GM23338 (cell line): ENCODE measurements around the gene CBFA2T2. TPM values are rescaled to one million over a fixed set of nuclear protein-coding genes. Genes with fewer than 3 reads are reported as not detected.

Experiments
- ATAC-seq: fragments of 200-7000 bp; cut with Tn5 transposase; 3 replicates; pipeline ENCODE4 v1.9.1; 2020
- DNase-seq: peaks from one replicate; pipeline ENCODE4 v3.0.0-alpha.2; 2015; ENCODE audit warnings: low spot score
- H2AFZ ChIP-seq: fragments of 200-600 bp; sonication (generic); 2 replicates; pipeline ENCODE4 v1.8.0; 2016; ENCODE audit warnings: antibody characterized with exemption, mild to moderate bottlenecking, moderate library complexity
- H3F3A ChIP-seq: fragments of 200-600 bp; sonication (generic); replicated peaks from 2 replicates; pipeline ENCODE4 v1.8.0; 2017; ENCODE audit warnings: antibody characterized with exemption, mixed run types, low read depth
- H3K27ac ChIP-seq: fragments of 200-600 bp; sonication (generic); 2 replicates; pipeline ENCODE4 v1.6.1; 2016; ENCODE audit warnings: low read depth
- H3K27me3 ChIP-seq: fragments of 200-600 bp; sonication (generic); 2 replicates; pipeline ENCODE4 v1.8.0; 2016; ENCODE audit warnings: mild to moderate bottlenecking, mixed run types, moderate library complexity; ENCODE audit not compliant: insufficient read depth
- H3K36me3 ChIP-seq: fragments of 200-600 bp; sonication (generic); 2 replicates; pipeline ENCODE4 v1.8.0; 2016; ENCODE audit warnings: mild to moderate bottlenecking; ENCODE audit not compliant: insufficient read depth
- H3K4me1 ChIP-seq: fragments of 200-600 bp; sonication (generic); 2 replicates; pipeline ENCODE4 v1.8.0; 2016; ENCODE audit warnings: mild to moderate bottlenecking, moderate library complexity; ENCODE audit not compliant: insufficient read depth
- H3K4me2 ChIP-seq: fragments of 200-600 bp; sonication (generic); 2 replicates; pipeline ENCODE4 v1.7.1; 2017; ENCODE audit warnings: mixed run types
- H3K4me3 ChIP-seq: fragments of 200-600 bp; sonication (generic); 2 replicates; pipeline ENCODE4 v1.6.1; 2016; ENCODE audit warnings: mixed run types
- H3K79me2 ChIP-seq: fragments of 200-600 bp; sonication (generic); replicated peaks from 2 replicates; pipeline ENCODE4 v1.8.0; 2017; ENCODE audit warnings: mild to moderate bottlenecking; ENCODE audit not compliant: insufficient read depth
- H3K9me2 ChIP-seq: fragments of 200-600 bp; sonication (generic); 2 replicates; pipeline ENCODE4 v1.8.0; 2017; ENCODE audit not compliant: insufficient read depth
- H4K20me1 ChIP-seq: fragments of 200-600 bp; sonication (generic); replicated peaks from 2 replicates; pipeline ENCODE4 v1.8.0; 2017; ENCODE audit warnings: mild to moderate bottlenecking; ENCODE audit not compliant: insufficient read depth
- H3K27ac Mint-ChIP-seq: 2 replicates; pipeline ENCODE4 v1.8.0; 2020; ENCODE audit warnings: inconsistent platforms, mild to moderate bottlenecking, moderate library complexity, mixed read lengths
- H3K27me3 Mint-ChIP-seq: 3 replicates; pipeline ENCODE4 v1.8.0; 2022; ENCODE audit warnings: low read depth, mild to moderate bottlenecking, moderate library complexity, mixed read lengths, inconsistent platforms; ENCODE audit not compliant: insufficient read depth, poor library complexity
- H3K36me3 Mint-ChIP-seq: 3 replicates; pipeline ENCODE4 v1.8.0; 2021; ENCODE audit warnings: low read depth, mild to moderate bottlenecking, inconsistent platforms, moderate library complexity, mixed read lengths
- H3K4me1 Mint-ChIP-seq: 3 replicates; pipeline ENCODE4 v1.8.0; 2020; ENCODE audit warnings: mild to moderate bottlenecking, inconsistent platforms, mixed read lengths
- H3K4me3 Mint-ChIP-seq: 3 replicates; pipeline ENCODE4 v1.8.0; 2021; ENCODE audit warnings: moderate library complexity, mild to moderate bottlenecking, inconsistent platforms, mixed read lengths
- H3K9me3 Mint-ChIP-seq: 3 replicates; pipeline ENCODE4 v1.8.0; 2020; ENCODE audit warnings: moderate library complexity, mild to moderate bottlenecking, inconsistent platforms, mixed read lengths
- CREB1 ChIP-seq: fragments of 250-450 bp; sonication (Bioruptor Pico); IDR thresholded peaks from 2 replicates; pipeline ENCODE4 v1.5.0; 2020; ENCODE audit warnings: low read depth, mild to moderate bottlenecking, moderate library complexity
- JUNB ChIP-seq: IDR thresholded peaks from one replicate; pipeline ENCODE4 v1.6.1; 2016; ENCODE audit warnings: antibody characterized with exemption; ENCODE audit not compliant: unreplicated experiment
- NANOG ChIP-seq: IDR thresholded peaks from 2 replicates; pipeline ENCODE4 v1.6.1; 2016; ENCODE audit warnings: antibody characterized with exemption, borderline replicate concordance
- POLR2AphosphoS5 ChIP-seq: IDR thresholded peaks from 2 replicates; pipeline ENCODE4 v1.6.1; 2016; ENCODE audit warnings: antibody characterized with exemption, low read depth
- STAT1 ChIP-seq: IDR thresholded peaks from one replicate; pipeline ENCODE4 v1.6.1; 2016; ENCODE audit warnings: antibody characterized with exemption; ENCODE audit not compliant: unreplicated experiment
- ZNF114 ChIP-seq: fragments of 250-450 bp; sonication (Bioruptor Pico); IDR thresholded peaks from 2 replicates; pipeline ENCODE4 v1.5.0; 2020; ENCODE audit warnings: mild to moderate bottlenecking, moderate library complexity
- ZNF331 ChIP-seq: fragments of 250-450 bp; sonication (Bioruptor Pico); IDR thresholded peaks from 2 replicates; pipeline ENCODE4 v1.5.0; 2020; ENCODE audit warnings: low read depth, mild to moderate bottlenecking, moderate library complexity
- ZNF462 ChIP-seq: fragments of 250-450 bp; sonication (Bioruptor Pico); IDR thresholded peaks from 2 replicates; pipeline ENCODE4 v1.5.0; 2020; ENCODE audit warnings: mild to moderate bottlenecking, moderate library complexity
- polyA plus RNA-seq: library from polyadenylated mRNA; unstranded; fragments of >200 nt; fragmentation: Nextera tagmentation; extraction: Ambion mirVana; gene quantifications from 2 replicates; pipeline ENCODE4 v1.2.1, GENCODE V29; 2016
- total RNA-seq: library from RNA; depleted of rRNA; stranded (reverse); fragments of >200 nt; shearing (Covaris generic); gene quantifications from 2 replicates; pipeline ENCODE4 v1.2.3, GENCODE V29; 2014
- TF ChIP-seq, protein P1 (sequence below): IDR thresholded peaks from 2 replicates; pipeline ENCODE4 v1.6.1; 2016; ENCODE audit warnings: antibody characterized with exemption
- TF ChIP-seq, protein P2 (sequence below): IDR thresholded peaks from one replicate; pipeline ENCODE4 v1.6.1; 2018; ENCODE audit warnings: antibody characterized with exemption; ENCODE audit not compliant: unreplicated experiment
- TF ChIP-seq, protein P3 (sequence below), 2 experiments: fragments of 200-600 bp in 1 of 2; sonication (generic) in 1 of 2; conservative IDR thresholded peaks; 2 replicates each; pipeline versions ENCODE4 v1.5.1 to v1.6.1; 2016 to 2017; ENCODE audit warnings: antibody characterized with exemption in 2 of 2, low read depth in 2 of 2, mild to moderate bottlenecking in 2 of 2, moderate library complexity in 1 of 2

The CBFA2T2 gene
- total and polyA plus RNA-seq, 2 experiments from 2014 or later = 12.7 to 15.8 TPM

DNA sequence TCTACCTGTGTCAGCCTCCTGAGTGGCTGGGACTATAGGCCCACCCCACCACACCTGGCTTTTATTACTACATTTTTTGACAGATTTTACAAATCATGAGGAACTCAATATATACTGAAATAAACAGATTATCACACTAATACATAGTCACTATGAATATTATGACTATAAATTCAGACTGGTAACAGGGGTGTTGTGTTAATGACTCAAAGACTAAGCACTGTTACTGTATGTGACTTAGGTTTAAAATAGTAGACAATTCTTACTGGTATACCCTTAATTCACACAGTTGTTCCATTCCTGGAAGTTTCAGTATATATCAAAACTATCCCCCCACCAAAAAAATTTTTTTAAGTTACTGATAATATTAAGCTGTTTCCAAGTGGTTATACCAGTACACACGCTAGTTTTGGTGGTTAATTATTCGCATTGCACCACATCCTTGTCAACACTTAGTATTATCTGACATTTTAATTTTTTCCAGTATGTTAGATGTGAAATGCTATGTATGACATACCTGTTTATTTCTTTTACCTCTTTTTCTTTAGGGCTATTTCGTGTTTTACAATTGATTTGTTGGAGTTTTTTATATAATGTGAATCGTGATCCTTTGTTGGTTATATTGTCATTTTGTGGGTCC lies 137.8 kb downstream of the CBFA2T2 start:
- H3K79me2 ChIP-seq = no peaks in the 10 kb centered on the region
- TF ChIP-seq NANOG = no peak
- TF ChIP-seq ZNF114 (CRISPR knock-in tag) = no peak
- no peak for TF ChIP-seq ZNF462 (CRISPR knock-in tag)
- TF ChIP-seq, protein P1, sequence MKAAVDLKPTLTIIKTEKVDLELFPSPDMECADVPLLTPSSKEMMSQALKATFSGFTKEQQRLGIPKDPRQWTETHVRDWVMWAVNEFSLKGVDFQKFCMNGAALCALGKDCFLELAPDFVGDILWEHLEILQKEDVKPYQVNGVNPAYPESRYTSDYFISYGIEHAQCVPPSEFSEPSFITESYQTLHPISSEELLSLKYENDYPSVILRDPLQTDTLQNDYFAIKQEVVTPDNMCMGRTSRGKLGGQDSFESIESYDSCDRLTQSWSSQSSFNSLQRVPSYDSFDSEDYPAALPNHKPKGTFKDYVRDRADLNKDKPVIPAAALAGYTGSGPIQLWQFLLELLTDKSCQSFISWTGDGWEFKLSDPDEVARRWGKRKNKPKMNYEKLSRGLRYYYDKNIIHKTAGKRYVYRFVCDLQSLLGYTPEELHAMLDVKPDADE = no peak
- TF ChIP-seq STAT1 = no peak
- TF ChIP-seq, protein P2, sequence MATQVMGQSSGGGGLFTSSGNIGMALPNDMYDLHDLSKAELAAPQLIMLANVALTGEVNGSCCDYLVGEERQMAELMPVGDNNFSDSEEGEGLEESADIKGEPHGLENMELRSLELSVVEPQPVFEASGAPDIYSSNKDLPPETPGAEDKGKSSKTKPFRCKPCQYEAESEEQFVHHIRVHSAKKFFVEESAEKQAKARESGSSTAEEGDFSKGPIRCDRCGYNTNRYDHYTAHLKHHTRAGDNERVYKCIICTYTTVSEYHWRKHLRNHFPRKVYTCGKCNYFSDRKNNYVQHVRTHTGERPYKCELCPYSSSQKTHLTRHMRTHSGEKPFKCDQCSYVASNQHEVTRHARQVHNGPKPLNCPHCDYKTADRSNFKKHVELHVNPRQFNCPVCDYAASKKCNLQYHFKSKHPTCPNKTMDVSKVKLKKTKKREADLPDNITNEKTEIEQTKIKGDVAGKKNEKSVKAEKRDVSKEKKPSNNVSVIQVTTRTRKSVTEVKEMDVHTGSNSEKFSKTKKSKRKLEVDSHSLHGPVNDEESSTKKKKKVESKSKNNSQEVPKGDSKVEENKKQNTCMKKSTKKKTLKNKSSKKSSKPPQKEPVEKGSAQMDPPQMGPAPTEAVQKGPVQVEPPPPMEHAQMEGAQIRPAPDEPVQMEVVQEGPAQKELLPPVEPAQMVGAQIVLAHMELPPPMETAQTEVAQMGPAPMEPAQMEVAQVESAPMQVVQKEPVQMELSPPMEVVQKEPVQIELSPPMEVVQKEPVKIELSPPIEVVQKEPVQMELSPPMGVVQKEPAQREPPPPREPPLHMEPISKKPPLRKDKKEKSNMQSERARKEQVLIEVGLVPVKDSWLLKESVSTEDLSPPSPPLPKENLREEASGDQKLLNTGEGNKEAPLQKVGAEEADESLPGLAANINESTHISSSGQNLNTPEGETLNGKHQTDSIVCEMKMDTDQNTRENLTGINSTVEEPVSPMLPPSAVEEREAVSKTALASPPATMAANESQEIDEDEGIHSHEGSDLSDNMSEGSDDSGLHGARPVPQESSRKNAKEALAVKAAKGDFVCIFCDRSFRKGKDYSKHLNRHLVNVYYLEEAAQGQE = no peak
- no peak for TF ChIP-seq ZNF331 (CRISPR knock-in tag)
- TF ChIP-seq POLR2AphosphoS5 = no peak
- TF ChIP-seq, protein P3, sequence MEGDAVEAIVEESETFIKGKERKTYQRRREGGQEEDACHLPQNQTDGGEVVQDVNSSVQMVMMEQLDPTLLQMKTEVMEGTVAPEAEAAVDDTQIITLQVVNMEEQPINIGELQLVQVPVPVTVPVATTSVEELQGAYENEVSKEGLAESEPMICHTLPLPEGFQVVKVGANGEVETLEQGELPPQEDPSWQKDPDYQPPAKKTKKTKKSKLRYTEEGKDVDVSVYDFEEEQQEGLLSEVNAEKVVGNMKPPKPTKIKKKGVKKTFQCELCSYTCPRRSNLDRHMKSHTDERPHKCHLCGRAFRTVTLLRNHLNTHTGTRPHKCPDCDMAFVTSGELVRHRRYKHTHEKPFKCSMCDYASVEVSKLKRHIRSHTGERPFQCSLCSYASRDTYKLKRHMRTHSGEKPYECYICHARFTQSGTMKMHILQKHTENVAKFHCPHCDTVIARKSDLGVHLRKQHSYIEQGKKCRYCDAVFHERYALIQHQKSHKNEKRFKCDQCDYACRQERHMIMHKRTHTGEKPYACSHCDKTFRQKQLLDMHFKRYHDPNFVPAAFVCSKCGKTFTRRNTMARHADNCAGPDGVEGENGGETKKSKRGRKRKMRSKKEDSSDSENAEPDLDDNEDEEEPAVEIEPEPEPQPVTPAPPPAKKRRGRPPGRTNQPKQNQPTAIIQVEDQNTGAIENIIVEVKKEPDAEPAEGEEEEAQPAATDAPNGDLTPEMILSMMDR (conservative IDR thresholded peaks at IDR 0.05; ENCODE audit: low read depth in 2 of 2) = no peak
- TF ChIP-seq JUNB = no peak
- no peak for TF ChIP-seq CREB1 (CRISPR knock-in tag)
- ATAC-seq (no peak), DNase-seq (no peak)
- Mint-ChIP-seq H3K4me1 (no peaks in the 10 kb centered on the region), H3K27ac (no peak overlapping the region), H3K27me3 (no peaks in the 10 kb centered on the region), H3K36me3 (peaks cover 29% of the 10 kb centered on the region), H3K4me3 (no peak overlapping the region), H3K9me3 (no peaks in the 10 kb centered on the region)
- no peaks in the 10 kb centered on the region for H3K27me3 ChIP-seq
- H4K20me1 ChIP-seq = no peaks in the 10 kb centered on the region
- H3K4me1 ChIP-seq = no peaks in the 10 kb centered on the region
- no peaks in the 10 kb centered on the region for H3F3A ChIP-seq
- no peak overlapping the region for H3K4me2 ChIP-seq
- H3K36me3 ChIP-seq = no peaks in the 10 kb centered on the region; the same call in 1 of the 2 replicates
- H3K27ac ChIP-seq = no peak overlapping the region
- H2AFZ ChIP-seq = no peak overlapping the region
- no peaks in the 10 kb centered on the region for H3K9me2 ChIP-seq
- no peak overlapping the region for H3K4me3 ChIP-seq
